ENCODE data around the gene DCBLD1. TPM values are rescaled to one million over a fixed set of nuclear protein-coding genes. Genes with fewer than 3 reads are reported as not detected.
A peak's percentile ranks its signal among the peaks of the same experiment; 100 is the strongest.
"Not testable (repeated sequence)": the region's sequence is repeated elsewhere in the genome, so short reads cannot be mapped to it uniquely, and the experiment has no call there.

Gene DCBLD1
- total RNA-seq = 1 to 10 TPM; 6.3 to 7.1 TPM

GRCh38 chr6:117482240-117483003 lies at the start of gene DCBLD1:
DCBLD1 (plus strand) TSS chr6:117482674; CDS start chr6:117482782, 108 bp downstream.
- Histone ChIP-seq H3K4me3 (peak within 1 kb of the TSS; percentile 77 to 80), H3K36me3 (no peaks in the 10 kb centered on the region), H3K9me3 (no peaks in the 10 kb centered on the region), H3K4me1 (peaks cover 0 to 22% of the 10 kb centered on the region in 2 donors), H3K27ac (peak within 1 kb of the TSS; percentile 85 to 88), H3K27me3 (no peaks in the 10 kb centered on the region)
- no peak for TF ChIP-seq CTCF (IDR thresholded peaks at IDR 0.05)
- peak; percentile 64 for DNase-seq (ENCODE audit: low spot score)

GRCh38 chr6:117440706-117441525 lies 41.6 kb upstream of the DCBLD1 start:
- Histone ChIP-seq H3K4me3 (no peak overlapping the region), H3K9me3 (no peaks in the 10 kb centered on the region), H3K36me3 (no peaks in the 10 kb centered on the region), H3K4me1 (no peaks in the 10 kb centered on the region), H3K27me3 (no peaks in the 10 kb centered on the region), H3K27ac (no peak overlapping the region)
- no peak for DNase-seq (ENCODE audit: low spot score)
- no peak for TF ChIP-seq CTCF (IDR thresholded peaks at IDR 0.05)

GRCh38 chr6:117441824-117442264 lies 40.6 kb upstream of the DCBLD1 start:
- no peaks in the 10 kb centered on the region for H3K36me3 ChIP-seq
- DNase-seq (ENCODE audit: low spot score) = no peak
- TF ChIP-seq CTCF (IDR thresholded peaks at IDR 0.05) = no peak
- H3K9me3 ChIP-seq = no peaks in the 10 kb centered on the region
- H3K4me3 ChIP-seq = no peak overlapping the region
- H3K27me3 ChIP-seq = no peaks in the 10 kb centered on the region
- no peaks in the 10 kb centered on the region for H3K4me1 ChIP-seq
- no peak overlapping the region for H3K27ac ChIP-seq

- not testable (repeated sequence) for H3K27me3 ChIP-seq; H3K4me1 ChIP-seq; H3K27ac ChIP-seq; H3K4me3 ChIP-seq; H3K36me3 ChIP-seq; DNase-seq (ENCODE audit: low spot score); H3K9me3 ChIP-seq
Measured at GRCh38 chr6:117442313-117442712, 40.2 kb upstream of the DCBLD1 start.

GRCh38 chr6:117444600-117444999 lies 37.9 kb upstream of the DCBLD1 start:
- H3K36me3 ChIP-seq = no peaks in the 10 kb centered on the region
- H3K27me3 ChIP-seq = no peaks in the 10 kb centered on the region
- H3K4me1 ChIP-seq = no peaks in the 10 kb centered on the region
- no peaks in the 10 kb centered on the region for H3K9me3 ChIP-seq
- no peak overlapping the region for H3K4me3 ChIP-seq
- DNase-seq (ENCODE audit: low spot score) = no peak
- TF ChIP-seq CTCF (IDR thresholded peaks at IDR 0.05) = no peak
- no peak overlapping the region for H3K27ac ChIP-seq

- no peak overlapping the region for H3K27ac ChIP-seq
Measured at GRCh38 chr6:117446861-117447260, 35.6 kb upstream of the DCBLD1 start.

More at GRCh38 chr6:117446861-117447260, 35.6 kb upstream of the DCBLD1 start:
- Histone ChIP-seq H3K36me3 (no peaks in the 10 kb centered on the region), H3K4me3 (no peak overlapping the region), H3K4me1 (no peaks in the 10 kb centered on the region), H3K9me3 (no peaks in the 10 kb centered on the region), H3K27me3 (no peaks in the 10 kb centered on the region)
- no peak for TF ChIP-seq CTCF (IDR thresholded peaks at IDR 0.05)
- no peak for DNase-seq (ENCODE audit: low spot score)

All from right atrium auricular region (tissue), 2 donors.